Body of pancreas (tissue), 4 donors: ENCODE measurements around the gene SAMD14.

Experiments used
- CTCF ChIP-seq, 7 experiments: fragments of 450-650 bp in 4 of 7; fragments of 200-600 bp in 3 of 7; sonication (generic) in 3 of 7; IDR thresholded peaks; one replicate each; pipeline ENCODE4 v1.5.1; 2016 to 2019; ENCODE audit warnings: antibody characterized with exemption in 7 of 7
- POLR2A ChIP-seq, 3 donors: fragments of 450-650 bp; IDR thresholded peaks; one replicate each; pipeline ENCODE4 v1.6.1; 2016; ENCODE audit warnings: antibody characterized with exemption in 3 of 3, mild to moderate bottlenecking in 2 of 3

DNA sequence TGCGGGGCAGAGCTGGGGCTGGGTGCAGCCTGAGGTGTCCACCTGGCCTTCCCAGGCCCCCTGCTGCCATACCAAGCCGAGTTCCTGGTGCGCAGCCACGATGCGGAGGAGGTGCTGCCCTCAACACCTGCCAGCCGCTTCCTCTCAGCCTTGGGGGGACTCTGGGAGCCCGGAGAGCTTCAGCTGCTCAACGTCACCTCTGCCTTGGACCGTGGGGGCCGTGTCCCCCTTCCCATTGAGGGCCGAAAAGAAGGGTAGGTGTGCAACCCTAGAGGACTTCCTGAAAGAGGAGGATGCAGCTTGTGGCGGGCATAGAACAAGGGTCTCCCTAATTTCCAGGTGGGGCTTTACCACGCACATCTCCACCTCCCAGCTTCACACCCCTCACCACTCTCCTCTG is 38.4 kb upstream of the SAMD14 start:
- TF ChIP-seq POLR2A (IDR thresholded peaks at IDR 0.05): no peak
- no peak for TF ChIP-seq CTCF (IDR thresholded peaks at IDR 0.05)
